SH-SY5Y (cell line): ENCODE measurements around the gene GOLT1B.

Experiments used
- GATA2 ChIP-seq: IDR thresholded peaks from 2 replicates; pipeline ENCODE4 v1.6.1; 2011; ENCODE audit warnings: mild to moderate bottlenecking, low read depth, low read length
- GATA3 ChIP-seq: IDR thresholded peaks from 2 replicates; pipeline ENCODE4 v1.6.1; 2011; ENCODE audit warnings: low read depth, mild to moderate bottlenecking, low read length, moderate library complexity

DNA sequence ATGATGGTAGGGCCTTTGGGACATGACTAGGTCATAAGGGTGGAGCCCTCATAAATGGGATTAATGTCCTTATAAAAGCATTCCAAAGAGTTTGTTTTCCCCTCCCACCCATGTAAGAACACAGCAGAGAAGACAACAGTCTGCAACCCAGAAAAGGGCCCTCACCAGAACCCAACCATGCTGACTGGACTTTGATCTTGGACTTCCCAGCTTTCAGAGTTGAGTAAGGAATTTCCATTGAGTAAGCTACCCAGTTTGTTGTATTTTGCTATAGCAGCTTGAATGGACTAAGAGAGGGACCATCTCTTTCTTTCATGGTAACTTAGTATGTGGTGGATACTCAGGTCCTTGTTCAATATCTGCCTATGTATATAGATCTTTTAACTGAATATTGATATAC, 21.6 kb downstream of the GOLT1B start:
- TF ChIP-seq GATA2, result no peak
- TF ChIP-seq GATA3, result no peak
